KOPT-K1 (cell line): ENCODE measurements around the gene SLC10A7.

Experiments
- H3K27ac ChIP-seq: fragments of 200-600 bp; sonication (generic); 2 replicates; pipeline ENCODE4 v1.5.1; 2016; ENCODE audit warnings: antibody characterized with exemption, mild to moderate bottlenecking, low read depth, low read length; ENCODE audit not compliant: poor library complexity, severe bottlenecking
- H3K36me3 ChIP-seq: fragments of 200-600 bp; sonication (generic); 2 replicates; pipeline ENCODE4 v1.5.1; 2017; ENCODE audit warnings: antibody characterized with exemption, mild to moderate bottlenecking, low read length, moderate library complexity; ENCODE audit not compliant: insufficient read depth
- H3K9me3 ChIP-seq: fragments of 200-600 bp; sonication (generic); 2 replicates; pipeline ENCODE4 v1.5.1; 2017; ENCODE audit warnings: antibody characterized with exemption, low read length, mild to moderate bottlenecking; ENCODE audit not compliant: insufficient read depth, poor library complexity, severe bottlenecking

SLC10A7 gene

GRCh38 chr4:146472404-146472803 lies 49.3 kb downstream of the SLC10A7 start:
- H3K27ac ChIP-seq = no peak overlapping the region
- no peaks in the 10 kb centered on the region for H3K9me3 ChIP-seq
- no peaks in the 10 kb centered on the region for H3K36me3 ChIP-seq

- Histone ChIP-seq H3K27ac (no peak overlapping the region), H3K9me3 (no peaks in the 10 kb centered on the region), H3K36me3 (no peaks in the 10 kb centered on the region)
Measured at GRCh38 chr4:146470604-146471003, 51.1 kb downstream of the SLC10A7 start.

- Histone ChIP-seq H3K27ac (no peak overlapping the region), H3K9me3 (no peaks in the 10 kb centered on the region), H3K36me3 (no peaks in the 10 kb centered on the region)
Measured at GRCh38 chr4:146469022-146469421, 52.7 kb downstream of the SLC10A7 start.

- H3K27ac ChIP-seq = no peak overlapping the region
- no peaks in the 10 kb centered on the region for H3K9me3 ChIP-seq
- no peaks in the 10 kb centered on the region for H3K36me3 ChIP-seq
Measured at GRCh38 chr4:146465628-146466027, 56.1 kb downstream of the SLC10A7 start.

- Histone ChIP-seq H3K36me3 (no peaks in the 10 kb centered on the region), H3K9me3 (no peaks in the 10 kb centered on the region), H3K27ac (no peak overlapping the region)
Measured at GRCh38 chr4:146462251-146462650, 59.5 kb downstream of the SLC10A7 start.

GRCh38 chr4:146458594-146458993 lies 63.1 kb downstream of the SLC10A7 start:
- Histone ChIP-seq H3K27ac (no peak overlapping the region), H3K36me3 (no peaks in the 10 kb centered on the region), H3K9me3 (no peaks in the 10 kb centered on the region)

- no peak overlapping the region for H3K27ac ChIP-seq
- H3K9me3 ChIP-seq = no peaks in the 10 kb centered on the region
- no peaks in the 10 kb centered on the region for H3K36me3 ChIP-seq
Measured at GRCh38 chr4:146456681-146457080, 65.1 kb downstream of the SLC10A7 start.

- no peak overlapping the region for H3K27ac ChIP-seq
- H3K9me3 ChIP-seq = peaks cover 6% of the 10 kb centered on the region
Measured at GRCh38 chr4:146453181-146453807, 68.4 kb downstream of the SLC10A7 start.

GRCh38 chr4:146450524-146450923 lies 71.2 kb downstream of the SLC10A7 start:
- no peak overlapping the region for H3K27ac ChIP-seq
- H3K9me3 ChIP-seq = peaks cover 6% of the 10 kb centered on the region
- no peaks in the 10 kb centered on the region; the same call in 1 of the 2 replicates for H3K36me3 ChIP-seq

More at GRCh38 chr4:146453181-146453807, 68.4 kb downstream of the SLC10A7 start:
- no peaks in the 10 kb centered on the region for H3K36me3 ChIP-seq

- no peaks in the 10 kb centered on the region; the same call in 1 of the 2 replicates for H3K36me3 ChIP-seq
- H3K9me3 ChIP-seq = peaks cover 5% of the 10 kb centered on the region
Measured at GRCh38 chr4:146446555-146446954, 75.2 kb downstream of the SLC10A7 start.

GRCh38 chr4:146445198-146446150 lies 76.3 kb downstream of the SLC10A7 start:
- Histone ChIP-seq H3K27ac (no peak overlapping the region), H3K36me3 (no peaks in the 10 kb centered on the region; the same call in 1 of the 2 replicates), H3K9me3 (no peaks in the 10 kb centered on the region)

More at GRCh38 chr4:146446555-146446954, 75.2 kb downstream of the SLC10A7 start:
- no peak overlapping the region for H3K27ac ChIP-seq

- H3K27ac ChIP-seq = no peak overlapping the region
- H3K36me3 ChIP-seq = no peaks in the 10 kb centered on the region; the same call in 1 of the 2 replicates
- no peaks in the 10 kb centered on the region for H3K9me3 ChIP-seq
Measured at GRCh38 chr4:146443525-146443924, 78.2 kb downstream of the SLC10A7 start.

GRCh38 chr4:146442801-146443200 lies 78.9 kb downstream of the SLC10A7 start:
- no peak overlapping the region for H3K27ac ChIP-seq
- no peaks in the 10 kb centered on the region; the same call in 1 of the 2 replicates for H3K36me3 ChIP-seq
- H3K9me3 ChIP-seq = no peaks in the 10 kb centered on the region

GRCh38 chr4:146439999-146440398 lies 81.7 kb downstream of the SLC10A7 start:
- no peak overlapping the region for H3K27ac ChIP-seq
- H3K36me3 ChIP-seq = no peaks in the 10 kb centered on the region
- H3K9me3 ChIP-seq = no peaks in the 10 kb centered on the region

- H3K27ac ChIP-seq = no peak overlapping the region
Measured at GRCh38 chr4:146439437-146439836, 82.3 kb downstream of the SLC10A7 start.

More at GRCh38 chr4:146439437-146439836, 82.3 kb downstream of the SLC10A7 start:
- Histone ChIP-seq H3K9me3 (no peaks in the 10 kb centered on the region), H3K36me3 (no peaks in the 10 kb centered on the region)
